Ovary (tissue), 9 donors: Measurements from ENCODE around the gene ARHGEF17. TPM values are rescaled to one million over a fixed set of nuclear protein-coding genes. Genes with fewer than 3 reads are reported as not detected.

Experiments
- DNase-seq, 5 donors: peaks; one replicate each; pipeline ENCODE4 v3.0.0-alpha.2; 2019 to 2020
- H3K27ac ChIP-seq, 2 donors: fragments of 200-600 bp; one replicate each; pipeline versions ENCODE4 v1.5.1 to v1.8.0; 2019 to 2022
- H3K27me3 ChIP-seq: fragments of 200-600 bp; one replicate; pipeline ENCODE4 v1.8.0; 2022
- H3K36me3 ChIP-seq: fragments of 200-600 bp; sonication (generic); one replicate; pipeline ENCODE4 v1.5.1; 2019
- H3K4me1 ChIP-seq: one replicate; pipeline ENCODE4 v1.8.1; 2013; ENCODE audit warnings: mild to moderate bottlenecking, moderate library complexity; ENCODE audit not compliant: insufficient read depth
- H3K4me3 ChIP-seq: fragments of 200-600 bp; sonication (generic); one replicate; pipeline ENCODE4 v1.5.1; 2017
- H3K9me3 ChIP-seq, 2 donors: fragments of 200-600 bp in 1 of 2; sonication (generic) in 1 of 2; one replicate each; pipeline versions ENCODE4 v1.5.1 to v1.8.1; 2013 to 2019; ENCODE audit warnings: mild to moderate bottlenecking in 1 of 2, moderate library complexity in 1 of 2
- CTCF ChIP-seq, 3 donors: fragments of 450-650 bp in 2 of 3; fragments of 200-600 bp in 1 of 3; IDR thresholded peaks; one replicate each; pipeline versions ENCODE4 v1.5.1 to v1.8.0; 2016 to 2022; ENCODE audit warnings: antibody characterized with exemption in 3 of 3, mild to moderate bottlenecking in 1 of 3
- EP300 ChIP-seq: sonication (generic); formaldehyde crosslinking; IDR thresholded peaks from one replicate; pipeline ENCODE4 v1.6.1; 2017; ENCODE audit warnings: antibody characterized with exemption
- POLR2A ChIP-seq: fragments of 450-650 bp; IDR thresholded peaks from one replicate; pipeline ENCODE4 v1.6.1; 2017; ENCODE audit warnings: antibody characterized with exemption, mild to moderate bottlenecking, moderate library complexity
- WGBS, 3 donors: extraction: QIAGEN DNeasy Blood & Tissue Kit in 1 of 3; methylation state at CpG; one replicate each; pipeline versions ENCODE4 v1.1.5 to v1.1.7; 2013 to 2017; 5-methylcytosine and 5-hydroxymethylcytosine counted together
- intact Hi-C, 4 donors: fragments of 100-400 bp; cut with DNase I; formaldehyde crosslinking; loops; one replicate each; pipeline versions ENCODE4 v1.11.0 to v1.15.1; 2022 to 2023
- polyA plus RNA-seq, 2 donors: library from polyadenylated mRNA; stranded (reverse); fragments of 200-250 nt in 1 of 2; fragments of 350-450 nt in 1 of 2; fragmentation: Illumina TruSeq in 1 of 2; extraction: RNeasy Lipid Tissue Mini Kit (QIAGEN cat#74804) in 1 of 2; gene quantifications; one replicate each; pipeline ENCODE4 v1.2.3, GENCODE V29; 2013 to 2014
- total RNA-seq, 7 donors: library from RNA; depleted of rRNA in 2 of 7; stranded (reverse); fragments of >200 nt in 2 of 7; fragmentation: NEBNext Ultra II Directional in 3 of 7; extraction: Animal tissue kit (Norgen Biotek cat#: 25700) in 3 of 7; gene quantifications; one replicate each; pipeline versions ENCODE4 v1.1.0 to v1.2.4, GENCODE V29; 2016 to 2023
- donor health status: DM: no; HTN: no; CAD: no; lungs with moderate emphysema.
- donor health status: DM: no; HTN: no; CAD: no.
- donor health status: Bipolar disorder and iron deficiency.
- donor health status: DM: yes; HTN: yes; CAD: no.
- donor health status: DM: no; HTN: no; CAD: no.
- donor health status: DM: yes; HTN: yes; CAD: no.

The ARHGEF17 gene
- total and polyA plus RNA-seq, 9 donors: 21.0 to 83.8 (median 46.0) TPM

GRCh38 chr11:73376160-73376802 lies 68.2 kb downstream of the ARHGEF17 start, which contains the start of gene RELT:
RELT (plus strand) TSS chr11:73376399; CDS start chr11:73389137, 12,738 bp downstream.
- peak; percentile 78 to 94 (median 86) for DNase-seq
- TF ChIP-seq EP300 (no peak), CTCF (IDR thresholded peaks at IDR 0.05) (peak; percentile 90 to 97 (median 96)), POLR2A (peak; percentile 77)
- 0 to 1% (median 1%) methylated on average over 38 to 96 of the region's 96 CpGs for WGBS, 3 donors
- Histone ChIP-seq H3K27me3 (no peaks in the 10 kb centered on the region), H3K4me3 (peak within 1 kb of the TSS; percentile 56), H3K27ac (peak within 1 kb of the TSS; percentile 74 to 78), H3K4me1 (peaks cover 6% of the 10 kb centered on the region), H3K9me3 (no peaks in the 10 kb centered on the region), H3K36me3 (no peaks in the 10 kb centered on the region)
- intact Hi-C loops: no loop called here

- peak overlapping the region; percentile 74 to 78 for H3K27ac ChIP-seq
- no peaks in the 10 kb centered on the region for H3K27me3 ChIP-seq
- no peaks in the 10 kb centered on the region for H3K9me3 ChIP-seq
- intact Hi-C loops: no loop called here
- WGBS, 3 donors: 7 to 11% (median 8%) methylated on average over 40 to 56 of the region's 56 CpGs
- H3K4me1 ChIP-seq: peaks cover 6% of the 10 kb centered on the region
- TF ChIP-seq CTCF (IDR thresholded peaks at IDR 0.05) (no peak), POLR2A (no peak), EP300 (no peak)
- peak overlapping the region; percentile 56 for H3K4me3 ChIP-seq
- peak; percentile 46 to 71 (median 66) for DNase-seq
- no peaks in the 10 kb centered on the region for H3K36me3 ChIP-seq
Observed at GRCh38 chr11:73376803-73377629, 68.9 kb downstream of the ARHGEF17 start.

GRCh38 chr11:73379189-73379880 lies 71.3 kb downstream of the ARHGEF17 start:
- WGBS, 3 donors: 85 to 90% (median 88%) methylated on average over 10 of the region's 10 CpGs
- intact Hi-C loops: no loop called here
- Histone ChIP-seq H3K9me3 (no peaks in the 10 kb centered on the region), H3K4me1 (peaks cover 6% of the 10 kb centered on the region), H3K36me3 (no peaks in the 10 kb centered on the region), H3K27ac (no peak overlapping the region), H3K4me3 (no peak overlapping the region), H3K27me3 (no peaks in the 10 kb centered on the region)
- no peak for DNase-seq
- TF ChIP-seq POLR2A: no peak
- no peak for TF ChIP-seq CTCF (IDR thresholded peaks at IDR 0.05)
- TF ChIP-seq EP300: no peak

GRCh38 chr11:73380331-73380730 lies 72.3 kb downstream of the ARHGEF17 start:
- intact Hi-C loops: no loop called here
- Histone ChIP-seq H3K27ac (no peak overlapping the region), H3K9me3 (no peaks in the 10 kb centered on the region), H3K4me1 (peaks cover 6% of the 10 kb centered on the region), H3K4me3 (no peak overlapping the region), H3K27me3 (no peaks in the 10 kb centered on the region), H3K36me3 (no peaks in the 10 kb centered on the region)
- TF ChIP-seq EP300 (no peak), POLR2A (no peak), CTCF (IDR thresholded peaks at IDR 0.05) (no peak)
- no peak for DNase-seq
- 87 to 95% (median 93%) methylated on average over 7 of the region's 7 CpGs for WGBS, 3 donors
